Endodermal cell (in vitro differentiated cells): ENCODE data around the gene PLAC9. TPM values are rescaled to one million over a fixed set of nuclear protein-coding genes. Genes with fewer than 3 reads are reported as not detected.

Source experiments
- DNase-seq: peaks from one replicate; pipeline ENCODE4 v3.0.0-alpha.2; 2017
- H3K27ac ChIP-seq: 2 replicates; pipeline ENCODE4 v1.5.1; 2013; ENCODE audit warnings: mild to moderate bottlenecking, low read depth, low read length, moderate library complexity
- H3K27me3 ChIP-seq: 2 replicates; pipeline ENCODE4 v1.6.1; 2013; ENCODE audit warnings: mild to moderate bottlenecking, low read length, moderate library complexity; ENCODE audit not compliant: insufficient read depth, control insufficient read depth, poor library complexity, severe bottlenecking
- H3K36me3 ChIP-seq: 2 replicates; pipeline ENCODE4 v1.7.0; 2013; ENCODE audit warnings: mild to moderate bottlenecking, low read length, moderate library complexity; ENCODE audit not compliant: control insufficient read depth, insufficient read depth
- H3K4me1 ChIP-seq: one replicate; pipeline ENCODE4 v1.7.0; 2013; ENCODE audit warnings: low read length; ENCODE audit not compliant: control insufficient read depth, insufficient read depth
- H3K4me3 ChIP-seq: 2 replicates; pipeline ENCODE4 v1.5.1; 2013; ENCODE audit warnings: mild to moderate bottlenecking, low read length, moderate library complexity
- H3K9ac ChIP-seq: 2 replicates; pipeline ENCODE4 v1.6.1; 2013; ENCODE audit warnings: mild to moderate bottlenecking, low read length, moderate library complexity; ENCODE audit not compliant: poor library complexity, severe bottlenecking; ENCODE audit errors: extremely low read depth
- H3K9me3 ChIP-seq: 2 replicates; pipeline ENCODE4 v1.6.1; 2013; ENCODE audit warnings: mild to moderate bottlenecking, low read length, moderate library complexity; ENCODE audit not compliant: control insufficient read depth
- H3K27ac Mint-ChIP-seq: 2 replicates; pipeline ENCODE4 v1.8.0; 2020; ENCODE audit warnings: mixed read lengths
- H3K27me3 Mint-ChIP-seq: 2 replicates; pipeline ENCODE4 v1.8.0; 2021; ENCODE audit warnings: mild to moderate bottlenecking, mixed read lengths; ENCODE audit not compliant: insufficient read depth
- H3K36me3 Mint-ChIP-seq: 2 replicates; pipeline ENCODE4 v1.8.0; 2020; ENCODE audit warnings: low read depth, mixed read lengths
- H3K4me1 Mint-ChIP-seq: 2 replicates; pipeline ENCODE4 v1.8.0; 2020; ENCODE audit warnings: mixed read lengths
- H3K4me3 Mint-ChIP-seq: 2 replicates; pipeline ENCODE4 v1.8.0; 2020; ENCODE audit warnings: mild to moderate bottlenecking, moderate library complexity, mixed read lengths
- H3K9me3 Mint-ChIP-seq: 2 replicates; pipeline ENCODE4 v1.8.0; 2020; ENCODE audit warnings: mild to moderate bottlenecking, mixed read lengths
- CTCF ChIP-seq: fragments of 200-600 bp; sonication (generic); conservative IDR thresholded peaks from 2 replicates; pipeline ENCODE4 v1.5.0; 2021; ENCODE audit warnings: antibody characterized with exemption, mild to moderate bottlenecking
- WGBS, 2 experiments: methylation state at CpG; one replicate each; pipeline versions ENCODE4 v1.1.5 to v1.1.7; 2013; ENCODE audit warnings: missing lambda C conversion rate in 2 of 2, mixed read lengths in 1 of 2; ENCODE audit not compliant: insufficient coverage in 1 of 2, insufficient read length in 1 of 2; 5-methylcytosine and 5-hydroxymethylcytosine counted together
- total RNA-seq, 2 donors: library from RNA; stranded (reverse); fragmentation: NEBNext Ultra II Directional in 1 of 2; extraction: Animal tissue kit (Norgen Biotek cat#: 25700) in 1 of 2; gene quantifications; 2 replicates in 1 of 2; 3 replicates in 1 of 2; pipeline ENCODE4 v1.2.1, GENCODE V29; 2021

The PLAC9 gene
- total RNA-seq, 2 donors from 2014 or later: 8.4 to 14.9 TPM

GRCh38 chr10:80191589-80192270, 59.2 kb downstream of the PLAC9 start:
- no peaks in the 10 kb centered on the region for H3K9me3 Mint-ChIP-seq
- no peak overlapping the region for H3K27ac ChIP-seq
- no peaks in the 10 kb centered on the region for H3K27me3 ChIP-seq
- H3K4me3 ChIP-seq: no peak overlapping the region
- no peak for DNase-seq
- no peaks in the 10 kb centered on the region for H3K27me3 Mint-ChIP-seq
- no peaks in the 10 kb centered on the region for H3K9me3 ChIP-seq
- H3K9ac ChIP-seq: no peak overlapping the region
- peaks cover 3% of the 10 kb centered on the region for H3K4me1 ChIP-seq
- H3K27ac Mint-ChIP-seq: no peak overlapping the region
- TF ChIP-seq CTCF: no peak
- H3K4me1 Mint-ChIP-seq: peaks cover 18% of the 10 kb centered on the region
- WGBS, 2 experiments: 83 to 88% methylated on average over 10 to 16 of the region's 16 CpGs
- peaks cover 2% of the 10 kb centered on the region for H3K36me3 Mint-ChIP-seq
- no peaks in the 10 kb centered on the region for H3K36me3 ChIP-seq
- no peak overlapping the region for H3K4me3 Mint-ChIP-seq

- Histone ChIP-seq H3K27ac (no peak overlapping the region), H3K9ac (no peak overlapping the region), H3K9me3 (no peaks in the 10 kb centered on the region), H3K27me3 (no peaks in the 10 kb centered on the region), H3K4me1 (peaks cover 9% of the 10 kb centered on the region), H3K36me3 (no peaks in the 10 kb centered on the region), H3K4me3 (no peak overlapping the region)
- H3K9me3 Mint-ChIP-seq: no peaks in the 10 kb centered on the region
- TF ChIP-seq CTCF: no peak
- no peak overlapping the region for H3K4me3 Mint-ChIP-seq
- peaks cover 2% of the 10 kb centered on the region for H3K36me3 Mint-ChIP-seq
- H3K4me1 Mint-ChIP-seq: peaks cover 25% of the 10 kb centered on the region
- no peak for DNase-seq
- H3K27ac Mint-ChIP-seq: no peak overlapping the region
- H3K27me3 Mint-ChIP-seq: no peaks in the 10 kb centered on the region
Measured at GRCh38 chr10:80192553-80192952, 60.0 kb downstream of the PLAC9 start.

- Mint-ChIP-seq H3K27ac (peak overlapping the region; percentile 72), H3K4me1 (peaks cover 28% of the 10 kb centered on the region)
- TF ChIP-seq CTCF: no peak
Measured at GRCh38 chr10:80194373-80195045, 62.0 kb downstream of the PLAC9 start.

More at GRCh38 chr10:80194373-80195045, 62.0 kb downstream of the PLAC9 start:
- Histone ChIP-seq H3K4me3 (no peak overlapping the region), H3K4me1 (peaks cover 9% of the 10 kb centered on the region), H3K27me3 (no peaks in the 10 kb centered on the region), H3K9me3 (no peaks in the 10 kb centered on the region), H3K9ac (no peak overlapping the region), H3K36me3 (no peaks in the 10 kb centered on the region), H3K27ac (no peak overlapping the region)
- DNase-seq: no peak
- H3K4me3 Mint-ChIP-seq: no peak overlapping the region
- no peaks in the 10 kb centered on the region for H3K27me3 Mint-ChIP-seq
- WGBS, 2 experiments: 82 to 83% methylated on average over 5 to 11 of the region's 11 CpGs
- H3K36me3 Mint-ChIP-seq: peaks cover 2% of the 10 kb centered on the region
- no peaks in the 10 kb centered on the region for H3K9me3 Mint-ChIP-seq

Other genes starting within 250 kb of the PLAC9 start
- under 1 TPM; 0.42 to 0.86 TPM for gene SFTPD, start 183.6 kb upstream of the PLAC9 start, total RNA-seq
- gene TMEM254, start 54.1 kb upstream of the PLAC9 start, total RNA-seq: 10 to 100 TPM; 31.5 to 31.9 TPM
- 100 to 1,000 TPM; 104 to 134 TPM for gene ANXA11, start 72.8 kb downstream of the PLAC9 start, total RNA-seq
- under 1 TPM; 0.53 to 0.58 TPM for gene MAT1A, start 156.9 kb downstream of the PLAC9 start, total RNA-seq
- 1 to 10 TPM in 1 of 2 donors, under 1 TPM in 1; 0.55 to 1.3 TPM for gene DYDC1, start 224.0 kb downstream of the PLAC9 start, total RNA-seq
- gene DYDC2, start 224.1 kb downstream of the PLAC9 start, total RNA-seq: 1 to 10 TPM; 1.9 to 5.3 TPM